Measurements from ENCODE around the gene HYLS1. TPM values are rescaled to one million over a fixed set of nuclear protein-coding genes. Genes with fewer than 3 reads are reported as not detected.
A peak's percentile ranks its signal among the peaks of the same experiment; 100 is the strongest.
"Not testable (repeated sequence)": the region's sequence is repeated elsewhere in the genome, so short reads cannot be mapped to it uniquely, and the experiment has no call there.

HYLS1 gene, protein sequence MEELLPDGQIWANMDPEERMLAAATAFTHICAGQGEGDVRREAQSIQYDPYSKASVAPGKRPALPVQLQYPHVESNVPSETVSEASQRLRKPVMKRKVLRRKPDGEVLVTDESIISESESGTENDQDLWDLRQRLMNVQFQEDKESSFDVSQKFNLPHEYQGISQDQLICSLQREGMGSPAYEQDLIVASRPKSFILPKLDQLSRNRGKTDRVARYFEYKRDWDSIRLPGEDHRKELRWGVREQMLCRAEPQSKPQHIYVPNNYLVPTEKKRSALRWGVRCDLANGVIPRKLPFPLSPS
- total RNA-seq = 1 to 10 TPM in 2 of 4 donors, under 1 TPM in 1, not detected in 1; 0.80 to 6.4 (median 3.4) TPM

DNA sequence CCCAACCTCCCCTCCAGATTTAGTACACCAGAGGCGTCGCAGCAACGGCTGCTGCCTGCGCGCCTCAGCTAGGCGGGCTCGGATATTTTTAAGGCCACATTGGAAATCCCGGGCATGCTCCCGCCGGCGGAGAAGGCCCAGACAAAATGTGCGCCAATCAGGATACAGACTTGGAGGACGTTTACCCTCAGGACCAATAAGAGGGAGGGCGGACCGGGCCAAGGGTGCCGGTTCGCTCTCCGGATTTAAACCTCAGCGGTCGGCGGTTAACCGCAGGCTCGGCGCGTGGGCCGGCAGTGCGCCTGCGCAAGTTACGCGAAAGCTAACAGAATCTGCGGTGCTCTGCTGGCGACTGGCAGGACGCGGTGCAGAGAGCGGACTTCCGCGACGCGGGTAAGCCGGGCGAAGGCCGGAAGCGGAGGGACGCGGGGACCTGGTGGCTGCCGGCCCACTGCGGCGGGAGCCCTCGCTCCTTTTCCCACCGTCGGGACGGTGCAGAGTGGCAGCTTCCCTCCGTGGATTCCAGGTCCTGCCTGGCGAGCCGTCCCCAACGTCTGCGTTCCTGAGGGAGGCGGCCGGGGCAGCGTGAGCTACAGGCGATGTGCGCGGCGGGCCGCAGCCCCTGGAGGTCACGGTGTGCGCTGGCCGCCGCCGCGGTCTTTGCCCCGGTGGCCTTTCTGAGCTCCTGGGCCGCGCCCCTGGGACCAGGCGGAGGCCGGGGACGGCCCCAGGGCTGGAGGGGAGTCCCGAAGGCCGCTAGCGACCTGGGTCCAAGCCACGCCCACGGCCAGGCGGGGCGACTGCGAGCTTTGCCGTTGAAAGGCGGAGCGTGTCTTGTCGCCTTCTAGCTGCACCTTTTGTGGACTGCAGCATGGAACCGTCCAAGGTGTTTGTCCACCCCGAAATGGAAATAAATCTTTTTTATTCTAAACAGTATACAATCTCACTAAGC is at the start of gene HYLS1:
Gene HYLS1 (plus strand): TSS at position 296 of the 952 bp plus-strand sequence. CDS start 11,701 bp downstream, outside the sequence.
- in situ Hi-C loops (cut with MboI; ENCODE audit: low pct_ligation_motif_present in 1 of 4, low pct_unique_long_range_greater_than_20kb in 1 of 4, low sequenced_read_pairs in 3 of 4) (loop anchor here in 1 of 4 donors (25.0 kb wide), 1 partner anchor 275 kb away; no protein-coding TSS in a partner anchor), intact Hi-C loops (cut with DNase I; ENCODE audit: low total_unique reads) (no loop called here)
- Histone ChIP-seq H3K9me3 (no peaks in the 10 kb centered on the region), H3K4me3 (peak within 1 kb of the TSS; percentile 64 to 94 (median 80)), H3K36me3 (no peaks in the 10 kb centered on the region), H3K27me3 (no peaks in the 10 kb centered on the region), H3K27ac (peak within 1 kb of the TSS; percentile 93 to 99 (median 98)), H3K4me1 (peaks cover 0 to 21% (median 10%) of the 10 kb centered on the region in 4 donors)
- WGBS, 2 donors (ENCODE audit: low coverage in 1 of 2) = 0 to 5% methylated on average over 9 to 78 of the region's 91 CpGs
- TF ChIP-seq POLR2AphosphoS5 (IDR thresholded peaks at IDR 0.05) (peak; percentile 91 to 93 (median 92)), EP300 (IDR thresholded peaks at IDR 0.05; ENCODE audit: low read depth) (no peak), POLR2A (IDR thresholded peaks at IDR 0.05) (peak; percentile 84)
- TF ChIP-seq, protein P1, sequence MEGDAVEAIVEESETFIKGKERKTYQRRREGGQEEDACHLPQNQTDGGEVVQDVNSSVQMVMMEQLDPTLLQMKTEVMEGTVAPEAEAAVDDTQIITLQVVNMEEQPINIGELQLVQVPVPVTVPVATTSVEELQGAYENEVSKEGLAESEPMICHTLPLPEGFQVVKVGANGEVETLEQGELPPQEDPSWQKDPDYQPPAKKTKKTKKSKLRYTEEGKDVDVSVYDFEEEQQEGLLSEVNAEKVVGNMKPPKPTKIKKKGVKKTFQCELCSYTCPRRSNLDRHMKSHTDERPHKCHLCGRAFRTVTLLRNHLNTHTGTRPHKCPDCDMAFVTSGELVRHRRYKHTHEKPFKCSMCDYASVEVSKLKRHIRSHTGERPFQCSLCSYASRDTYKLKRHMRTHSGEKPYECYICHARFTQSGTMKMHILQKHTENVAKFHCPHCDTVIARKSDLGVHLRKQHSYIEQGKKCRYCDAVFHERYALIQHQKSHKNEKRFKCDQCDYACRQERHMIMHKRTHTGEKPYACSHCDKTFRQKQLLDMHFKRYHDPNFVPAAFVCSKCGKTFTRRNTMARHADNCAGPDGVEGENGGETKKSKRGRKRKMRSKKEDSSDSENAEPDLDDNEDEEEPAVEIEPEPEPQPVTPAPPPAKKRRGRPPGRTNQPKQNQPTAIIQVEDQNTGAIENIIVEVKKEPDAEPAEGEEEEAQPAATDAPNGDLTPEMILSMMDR (IDR thresholded peaks at IDR 0.05) = peak in 4 of 5 experiments; percentile 11 to 51 (median 30)
- DNase-seq = peak; percentile 94

DNA sequence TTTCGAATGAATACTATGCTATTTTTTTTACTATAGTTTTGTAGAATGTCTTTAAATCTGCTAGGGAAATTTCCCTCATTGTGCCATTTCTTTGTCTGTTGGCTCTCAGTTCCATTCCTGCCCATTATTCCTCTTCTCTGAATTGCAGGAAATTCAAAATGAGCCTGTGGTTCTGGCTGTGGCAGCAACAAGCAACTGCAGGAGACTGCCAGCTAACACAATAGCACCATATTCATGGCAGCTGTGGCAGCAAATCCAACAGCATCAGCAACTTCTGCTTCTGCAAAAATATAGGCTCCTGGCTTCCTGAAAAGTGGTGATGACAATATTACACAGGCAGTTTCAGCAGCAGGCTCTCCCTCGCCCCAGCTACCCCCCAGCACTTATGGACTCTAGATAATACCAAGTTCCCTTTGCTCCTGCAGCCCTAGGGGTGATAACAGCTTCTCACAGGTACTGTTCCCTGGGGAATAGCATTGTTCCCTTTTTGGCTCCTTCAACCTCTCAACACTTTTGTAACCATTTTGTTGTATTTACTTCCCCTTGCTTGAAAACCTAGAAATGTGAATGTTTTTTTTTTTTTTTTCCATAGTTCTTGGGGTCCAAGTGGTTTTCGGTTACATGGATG is 45.0 kb upstream of the HYLS1 start:
- in situ Hi-C loops (cut with MboI; ENCODE audit: low pct_ligation_motif_present in 1 of 4, low pct_unique_long_range_greater_than_20kb in 1 of 4, low sequenced_read_pairs in 3 of 4) (no loop called here), intact Hi-C loops (cut with DNase I; ENCODE audit: low total_unique reads) (no loop called here)
- WGBS, 2 donors (ENCODE audit: low coverage in 1 of 2) = 65 to 95% methylated on average over 2 to 3 of the region's 3 CpGs
- H3K36me3 ChIP-seq = no peaks in the 10 kb centered on the region
- no peak overlapping the region for H3K27ac ChIP-seq
- no peaks in the 10 kb centered on the region for H3K4me1 ChIP-seq
- H3K4me3 ChIP-seq = no peak overlapping the region
- no peak for DNase-seq
- TF ChIP-seq, protein P1 (IDR thresholded peaks at IDR 0.05) = no peak
- TF ChIP-seq POLR2AphosphoS5 (IDR thresholded peaks at IDR 0.05) = no peak
- TF ChIP-seq POLR2A (IDR thresholded peaks at IDR 0.05) = no peak
- no peak for TF ChIP-seq EP300 (IDR thresholded peaks at IDR 0.05; ENCODE audit: low read depth)
- peaks cover 9 to 22% of the 10 kb centered on the region in 2 donors for H3K9me3 ChIP-seq
- H3K27me3 ChIP-seq = no peaks in the 10 kb centered on the region

DNA sequence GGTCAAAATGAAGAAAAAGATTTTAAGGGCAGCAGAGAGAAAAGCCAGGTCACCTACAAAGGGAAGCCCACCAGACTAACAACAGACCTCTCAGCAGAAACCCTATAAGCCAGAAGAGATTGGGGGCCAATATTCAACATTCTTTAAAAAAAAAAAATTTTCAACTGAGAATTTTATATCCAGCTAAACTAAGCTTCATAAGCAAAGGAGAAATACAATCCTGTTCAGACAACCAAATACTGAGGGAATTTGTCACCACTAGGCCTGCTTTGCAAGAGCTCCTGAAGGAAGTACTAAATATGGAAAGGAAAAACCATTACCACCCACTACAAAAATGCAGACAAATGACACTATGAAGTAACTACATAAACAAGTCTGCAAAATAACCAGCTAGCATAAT is 41.3 kb upstream of the HYLS1 start:
- no peak for DNase-seq
- no peaks in the 10 kb centered on the region for H3K4me1 ChIP-seq
- no peak overlapping the region for H3K27ac ChIP-seq
- no peaks in the 10 kb centered on the region for H3K36me3 ChIP-seq
- intact Hi-C loops (cut with DNase I; ENCODE audit: low total_unique reads) (no loop called here), in situ Hi-C loops (cut with MboI; ENCODE audit: low pct_ligation_motif_present in 1 of 4, low pct_unique_long_range_greater_than_20kb in 1 of 4, low sequenced_read_pairs in 3 of 4) (no loop called here)
- no peak overlapping the region for H3K4me3 ChIP-seq
- TF ChIP-seq POLR2A (IDR thresholded peaks at IDR 0.05) = no peak
- no peak for TF ChIP-seq POLR2AphosphoS5 (IDR thresholded peaks at IDR 0.05)
- no peak for TF ChIP-seq EP300 (IDR thresholded peaks at IDR 0.05; ENCODE audit: low read depth)
- TF ChIP-seq, protein P1 (IDR thresholded peaks at IDR 0.05) = no peak
- H3K27me3 ChIP-seq = no peaks in the 10 kb centered on the region
- H3K9me3 ChIP-seq = peaks cover 9 to 22% of the 10 kb centered on the region in 2 donors

DNA sequence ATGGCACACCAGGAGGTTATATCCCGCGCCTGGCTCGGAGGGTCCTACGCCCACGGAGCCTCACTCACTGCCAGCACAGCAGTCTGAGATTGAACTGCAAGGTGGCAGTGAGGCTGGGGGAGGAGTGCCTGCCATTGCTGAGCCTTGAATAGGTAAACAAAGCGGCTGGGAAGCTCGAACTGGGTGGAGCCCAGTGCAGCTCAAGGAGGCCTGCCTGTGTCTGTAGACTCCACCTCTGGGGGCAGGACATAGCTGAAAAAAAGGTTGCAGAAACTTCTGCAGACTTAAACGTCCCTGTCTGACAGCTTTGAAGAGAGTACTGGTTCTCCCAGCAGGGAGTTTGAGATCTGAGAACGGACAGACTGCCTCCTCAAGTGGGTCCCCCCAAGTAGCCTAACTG is 29.8 kb upstream of the HYLS1 start:
- in situ Hi-C loops (cut with MboI; ENCODE audit: low pct_ligation_motif_present in 1 of 4, low pct_unique_long_range_greater_than_20kb in 1 of 4, low sequenced_read_pairs in 3 of 4); H3K27me3 ChIP-seq; H3K36me3 ChIP-seq; H3K9me3 ChIP-seq; intact Hi-C loops (cut with DNase I; ENCODE audit: low total_unique reads); H3K27ac ChIP-seq; DNase-seq; H3K4me1 ChIP-seq; H3K4me3 ChIP-seq: not testable (repeated sequence)
- WGBS, 2 donors (ENCODE audit: low coverage in 1 of 2) = 94% methylated on average over 5 of the region's 9 CpGs; no CpG with 5 or more reads in 1 of the 2 donors

DNA sequence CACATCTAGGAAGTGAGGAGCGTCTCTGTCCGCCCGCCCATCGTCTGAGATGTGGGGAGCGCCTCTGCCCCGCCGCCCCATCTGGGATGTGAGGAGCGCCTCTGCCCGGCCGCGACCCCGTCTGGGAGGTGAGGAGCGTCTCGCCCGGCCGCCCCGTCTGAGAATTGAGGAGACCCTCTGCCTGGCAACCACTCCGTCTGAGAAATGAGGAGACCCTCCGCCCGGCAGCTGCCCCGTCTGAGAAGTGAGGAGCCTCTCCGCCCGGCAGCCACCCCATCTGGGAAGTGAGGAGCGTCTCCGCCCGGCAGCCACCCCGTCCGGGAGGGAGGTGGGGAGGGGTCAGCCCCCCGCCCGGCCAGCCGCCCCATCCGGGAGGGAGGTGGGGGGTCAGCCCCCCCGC is 24.7 kb upstream of the HYLS1 start:
- no CpG with 5 or more reads among the region's 33 CpGs for whole genome bisulfite sequencing, 2 donors (ENCODE audit: low coverage in 1 of 2)
- H3K27ac ChIP-seq; H3K27me3 ChIP-seq; H3K4me3 ChIP-seq; H3K36me3 ChIP-seq; H3K4me1 ChIP-seq; intact Hi-C loops (cut with DNase I; ENCODE audit: low total_unique reads); H3K9me3 ChIP-seq; DNase-seq; in situ Hi-C loops (cut with MboI; ENCODE audit: low pct_ligation_motif_present in 1 of 4, low pct_unique_long_range_greater_than_20kb in 1 of 4, low sequenced_read_pairs in 3 of 4): not testable (repeated sequence)

DNA sequence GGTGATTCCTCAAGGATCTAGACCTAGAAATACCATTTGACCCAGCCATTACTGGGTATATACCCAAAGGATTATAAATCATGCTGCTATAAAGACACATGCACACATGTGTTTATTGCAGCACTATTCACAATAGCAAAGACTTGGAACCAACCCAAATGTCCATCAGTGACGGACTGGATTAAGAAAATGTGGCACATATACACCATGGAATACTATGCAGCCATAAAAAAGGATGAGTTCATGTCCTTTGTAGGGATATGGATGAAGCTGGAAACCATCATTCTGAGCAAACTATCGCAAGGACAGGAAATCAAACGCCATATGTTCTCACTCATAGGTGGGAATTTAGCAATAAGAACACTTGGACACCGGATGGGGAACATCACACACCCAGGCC is 22.1 kb upstream of the HYLS1 start:
- DNase-seq; in situ Hi-C loops (cut with MboI; ENCODE audit: low pct_ligation_motif_present in 1 of 4, low pct_unique_long_range_greater_than_20kb in 1 of 4, low sequenced_read_pairs in 3 of 4); H3K4me1 ChIP-seq; H3K27me3 ChIP-seq; H3K4me3 ChIP-seq; intact Hi-C loops (cut with DNase I; ENCODE audit: low total_unique reads); H3K9me3 ChIP-seq; H3K27ac ChIP-seq; H3K36me3 ChIP-seq: not testable (repeated sequence)
- 80% methylated on average over 4 of the region's 4 CpGs; no CpG with 5 or more reads in 1 of the 2 donors for WGBS, 2 donors (ENCODE audit: low coverage in 1 of 2)
